GM23248 (cell line): ENCODE results near the gene TMEM129.

Experiments
- EZH2 ChIP-seq: fragments of 200-600 bp; sonication (generic); IDR thresholded peaks from 2 replicates; pipeline ENCODE4 v1.6.1; 2018; ENCODE audit warnings: antibody characterized with exemption, mild to moderate bottlenecking; ENCODE audit not compliant: insufficient read depth, poor library complexity, severe bottlenecking
- EZH2phosphoT487 ChIP-seq: fragments of 200-600 bp; sonication (generic); IDR thresholded peaks from 2 replicates; pipeline ENCODE4 v1.6.1; 2018; ENCODE audit warnings: antibody characterized with exemption, moderate library complexity, mild to moderate bottlenecking, low read depth; ENCODE audit not compliant: insufficient read depth

DNA sequence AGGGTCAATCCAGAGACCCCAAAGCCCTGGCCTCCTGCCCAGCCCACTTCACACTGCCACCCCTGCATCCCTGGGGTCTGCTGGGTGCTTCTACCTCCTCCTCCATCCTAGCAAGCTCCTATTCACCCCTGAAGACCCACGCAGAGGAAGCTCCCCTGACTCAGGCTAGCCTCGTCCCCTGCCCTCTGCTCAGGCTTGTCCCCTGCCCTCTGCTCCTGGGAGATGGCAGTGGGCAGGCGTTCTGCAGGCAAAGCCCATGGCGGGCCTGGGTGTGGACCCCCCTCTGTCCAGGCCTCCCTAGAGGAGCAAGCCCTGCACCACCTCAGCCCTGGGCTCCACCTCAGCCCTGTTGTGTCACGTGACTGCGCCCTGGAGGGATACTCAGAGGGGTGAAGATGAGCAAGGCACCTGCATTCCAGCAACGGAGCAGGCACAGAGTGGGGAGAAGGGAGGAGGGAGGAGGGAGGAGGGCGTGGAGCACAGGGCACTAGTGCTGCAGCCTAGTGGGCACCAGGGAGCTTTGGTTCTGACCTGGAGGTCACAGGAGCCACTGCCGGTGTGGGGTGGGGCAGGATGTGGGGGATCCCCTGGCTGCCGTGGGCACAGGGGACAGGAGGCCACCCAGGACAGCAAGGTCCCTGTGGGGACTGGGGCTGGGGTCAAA lies 44.4 kb upstream of the TMEM129 start:
- TF ChIP-seq EZH2 (no peak), EZH2phosphoT487 (no peak)
